PC-9 (cell line): ENCODE measurements around the gene FAM184A. TPM values are rescaled to one million over a fixed set of nuclear protein-coding genes. Genes with fewer than 3 reads are reported as not detected.

Experiments used
- BruUV-seq: library from RNA; stranded (reverse); fragments of 400-500 nt; replicated peaks from 2 replicates; lab custom pipeline; 2021; lab: Mats Ljungman, UMichigan
- CTCF ChIA-PET: fragments of 300-600 bp; sonication (Branson Sonifier 250); formaldehyde crosslinking; loops from one replicate; lab custom pipeline; 2022; ENCODE audit warnings: antibody characterized with exemption; lab: Charles Lee
- POLR2A ChIA-PET: fragments of 300-600 bp; sonication (Branson Sonifier 250); formaldehyde crosslinking; loops from one replicate; lab custom pipeline; 2022; ENCODE audit warnings: antibody characterized with exemption; ENCODE audit not compliant: unreplicated experiment; lab: Charles Lee
- DNase-seq, 2 experiments: peaks; one replicate each; pipeline versions ENCODE4 v3.0.0 to v3.0.0-alpha.2; 2015 to 2022; ENCODE audit warnings: mixed read lengths in 1 of 2
- H2AFZ ChIP-seq: fragments of 200-600 bp; sonication (generic); 2 replicates; pipeline ENCODE4 v1.8.1; 2017; ENCODE audit warnings: antibody characterized with exemption
- H3F3A ChIP-seq: fragments of 200-600 bp; sonication (generic); 2 replicates; pipeline ENCODE4 v1.8.1; 2017; ENCODE audit warnings: antibody characterized with exemption, mild to moderate bottlenecking, low read depth; ENCODE audit not compliant: insufficient read depth
- H3K27ac ChIP-seq: fragments of 200-600 bp; sonication (generic); 2 replicates; pipeline ENCODE4 v1.6.1; 2016; ENCODE audit warnings: mixed run types
- H3K27me3 ChIP-seq: fragments of 200-600 bp; sonication (generic); 2 replicates; pipeline ENCODE4 v1.6.1; 2016; ENCODE audit warnings: low read depth, mixed run types; ENCODE audit not compliant: insufficient read depth
- H3K36me3 ChIP-seq: fragments of 200-600 bp; sonication (generic); 2 replicates; pipeline ENCODE4 v1.6.1; 2016; ENCODE audit warnings: low read depth, mixed run types
- H3K4me1 ChIP-seq: fragments of 200-600 bp; sonication (generic); replicated peaks from 2 replicates; pipeline ENCODE4 v1.6.1; 2016; ENCODE audit warnings: mixed run types; ENCODE audit not compliant: insufficient read depth
- H3K4me2 ChIP-seq: fragments of 200-600 bp; sonication (generic); 2 replicates; pipeline ENCODE4 v1.6.1; 2017; ENCODE audit warnings: mixed run types
- H3K4me3 ChIP-seq: fragments of 200-600 bp; sonication (generic); 2 replicates; pipeline ENCODE4 v1.6.1; 2016; ENCODE audit warnings: mixed run types
- H3K79me2 ChIP-seq: fragments of 200-600 bp; sonication (generic); 2 replicates; pipeline ENCODE4 v1.6.1; 2017; ENCODE audit warnings: low read depth, mixed run types
- H3K9me2 ChIP-seq: fragments of 200-600 bp; sonication (generic); 2 replicates; pipeline ENCODE4 v1.8.1; 2017; ENCODE audit warnings: mild to moderate bottlenecking; ENCODE audit not compliant: insufficient read depth
- H3K9me3 ChIP-seq: fragments of 200-600 bp; sonication (generic); 2 replicates; pipeline ENCODE4 v1.8.1; 2016; ENCODE audit warnings: low read depth; ENCODE audit not compliant: insufficient read depth
- H4K20me1 ChIP-seq: fragments of 200-600 bp; sonication (generic); 2 replicates; pipeline ENCODE4 v1.8.1; 2017; ENCODE audit not compliant: insufficient read depth
- CTCF ChIP-seq: fragments of 200-600 bp; sonication (generic); conservative IDR thresholded peaks from 2 replicates; pipeline ENCODE4 v1.6.1; 2017; ENCODE audit warnings: mixed run types, antibody characterized with exemption, mild to moderate bottlenecking, moderate library complexity
- EZH2 ChIP-seq: fragments of 200-600 bp; sonication (generic); IDR thresholded peaks from 2 replicates; pipeline ENCODE4 v1.8.0; 2017; ENCODE audit warnings: antibody characterized with exemption, low read depth
- intact Hi-C: fragments of 100-400 bp; cut with micrococcal nuclease; formaldehyde crosslinking; loops from one replicate; pipeline ENCODE4 v1.10.0; 2022; ENCODE audit not compliant: unreplicated experiment
- total RNA-seq: library from RNA; stranded (reverse); gene quantifications from 2 replicates; pipeline ENCODE4 v1.2.3, GENCODE V29; 2021

The FAM184A gene
- total RNA-seq, 1 experiment from 2014 or later, result 0.85 TPM

- Histone ChIP-seq H3K27me3 (no peaks in the 10 kb centered on the region), H3K4me2 (no peak overlapping the region), H2AFZ (no peak overlapping the region), H3K9me3 (no peaks in the 10 kb centered on the region), H3F3A (no peaks in the 10 kb centered on the region), H3K79me2 (no peaks in the 10 kb centered on the region), H3K27ac (no peak overlapping the region), H3K9me2 (no peaks in the 10 kb centered on the region), H4K20me1 (no peaks in the 10 kb centered on the region), H3K36me3 (no peaks in the 10 kb centered on the region), H3K4me1 (peaks cover 15% of the 10 kb centered on the region), H3K4me3 (no peak overlapping the region)
- no TSS peak for BruUV-seq
- no peak for DNase-seq
- POLR2A ChIA-PET, result no interaction called here
- peak; percentile 73 for TF ChIP-seq CTCF
- no peak for TF ChIP-seq EZH2
- CTCF ChIA-PET, result interaction anchor here (1.3 kb wide), 1 partner anchor 147 kb away, joined by 7 read pairs; no protein-coding TSS in a partner anchor
- intact Hi-C loops, result loop anchor here (1.0 kb wide), 1 partner anchor 147 kb away; no protein-coding TSS in a partner anchor
Observed at GRCh38 chr6:118963003-118963402, 115.5 kb downstream of the FAM184A start.

- intact Hi-C loops, result no loop called here
- no peaks in the 10 kb centered on the region for H3K79me2 ChIP-seq
- H3F3A ChIP-seq, result no peaks in the 10 kb centered on the region
- DNase-seq, result no peak
- ChIA-PET POLR2A (no interaction called here), CTCF (interaction anchor here (0.6 kb wide), 1 partner anchor 145 kb away, joined by 4 read pairs; no protein-coding TSS in a partner anchor)
- no peak overlapping the region for H3K4me2 ChIP-seq
- H3K27me3 ChIP-seq, result no peaks in the 10 kb centered on the region
- H3K36me3 ChIP-seq, result no peaks in the 10 kb centered on the region
- H4K20me1 ChIP-seq, result no peaks in the 10 kb centered on the region
- peaks cover 15% of the 10 kb centered on the region for H3K4me1 ChIP-seq
- H3K9me2 ChIP-seq, result no peaks in the 10 kb centered on the region
- no peak overlapping the region for H2AFZ ChIP-seq
- TF ChIP-seq CTCF (no peak), EZH2 (no peak)
- no peaks in the 10 kb centered on the region for H3K9me3 ChIP-seq
- H3K4me3 ChIP-seq, result no peak overlapping the region
- H3K27ac ChIP-seq, result no peak overlapping the region
- BruUV-seq, result no TSS peak
Observed at GRCh38 chr6:118959903-118960302, 118.6 kb downstream of the FAM184A start.

GRCh38 chr6:118953391-118953790 lies 125.1 kb downstream of the FAM184A start:
- no peaks in the 10 kb centered on the region for H3F3A ChIP-seq
- no peak overlapping the region for H2AFZ ChIP-seq
- DNase-seq, result no peak
- CTCF ChIA-PET, result no interaction called here
- H3K9me2 ChIP-seq, result no peaks in the 10 kb centered on the region
- no TSS peak for BruUV-seq
- no peak overlapping the region for H3K4me3 ChIP-seq
- no peaks in the 10 kb centered on the region for H4K20me1 ChIP-seq
- H3K79me2 ChIP-seq, result no peaks in the 10 kb centered on the region
- H3K4me2 ChIP-seq, result no peak overlapping the region
- no peak overlapping the region for H3K27ac ChIP-seq
- no peaks in the 10 kb centered on the region for H3K27me3 ChIP-seq
- H3K36me3 ChIP-seq, result no peaks in the 10 kb centered on the region
- POLR2A ChIA-PET, result no interaction called here
- 0 out of 2 replicates have a peak, but pooled peaks cover 9% of the 10 kb centered on the region for H3K9me3 ChIP-seq
- intact Hi-C loops, result no loop called here
- TF ChIP-seq EZH2 (no peak), CTCF (no peak)
- H3K4me1 ChIP-seq, result no peaks in the 10 kb centered on the region
